GM13977 (cell line): Measurements from ENCODE around the gene CASZ1.

Experiments
- DNase-seq: peaks from one replicate; pipeline ENCODE4 v3.0.0; 2012; ENCODE audit warnings: low spot score
- CTCF ChIP-seq: IDR thresholded peaks from 2 replicates; pipeline ENCODE4 v1.5.1; 2012; ENCODE audit warnings: mild to moderate bottlenecking, control low read depth; ENCODE audit not compliant: insufficient read depth; ENCODE audit errors: extremely low read depth, missing control alignments
- in situ Hi-C: fragments of 300-500 bp; cut with MboI; formaldehyde crosslinking; loops from one replicate; pipeline ENCODE4 v1.12.0; 2022; ENCODE audit warnings: low sequenced_read_pairs, low pct_unique_long_range_greater_than_20kb, mixed read lengths, inconsistent platforms; ENCODE audit not compliant: unreplicated experiment

The CASZ1 gene

GRCh38 chr1:10698726-10699469 lies 97.5 kb downstream of the CASZ1 start:
- no peak for TF ChIP-seq CTCF
- in situ Hi-C loops, result no loop called here
- DNase-seq, result no peak

- in situ Hi-C loops, result no loop called here
- no peak for TF ChIP-seq CTCF
- no peak for DNase-seq
These were observed 98.8 kb downstream of the CASZ1 start for GRCh38 chr1:10697621-10698160.

- in situ Hi-C loops, result no loop called here
- DNase-seq, result no peak
- no peak for TF ChIP-seq CTCF
These were observed 99.5 kb downstream of the CASZ1 start for GRCh38 chr1:10696977-10697376.

DNA sequence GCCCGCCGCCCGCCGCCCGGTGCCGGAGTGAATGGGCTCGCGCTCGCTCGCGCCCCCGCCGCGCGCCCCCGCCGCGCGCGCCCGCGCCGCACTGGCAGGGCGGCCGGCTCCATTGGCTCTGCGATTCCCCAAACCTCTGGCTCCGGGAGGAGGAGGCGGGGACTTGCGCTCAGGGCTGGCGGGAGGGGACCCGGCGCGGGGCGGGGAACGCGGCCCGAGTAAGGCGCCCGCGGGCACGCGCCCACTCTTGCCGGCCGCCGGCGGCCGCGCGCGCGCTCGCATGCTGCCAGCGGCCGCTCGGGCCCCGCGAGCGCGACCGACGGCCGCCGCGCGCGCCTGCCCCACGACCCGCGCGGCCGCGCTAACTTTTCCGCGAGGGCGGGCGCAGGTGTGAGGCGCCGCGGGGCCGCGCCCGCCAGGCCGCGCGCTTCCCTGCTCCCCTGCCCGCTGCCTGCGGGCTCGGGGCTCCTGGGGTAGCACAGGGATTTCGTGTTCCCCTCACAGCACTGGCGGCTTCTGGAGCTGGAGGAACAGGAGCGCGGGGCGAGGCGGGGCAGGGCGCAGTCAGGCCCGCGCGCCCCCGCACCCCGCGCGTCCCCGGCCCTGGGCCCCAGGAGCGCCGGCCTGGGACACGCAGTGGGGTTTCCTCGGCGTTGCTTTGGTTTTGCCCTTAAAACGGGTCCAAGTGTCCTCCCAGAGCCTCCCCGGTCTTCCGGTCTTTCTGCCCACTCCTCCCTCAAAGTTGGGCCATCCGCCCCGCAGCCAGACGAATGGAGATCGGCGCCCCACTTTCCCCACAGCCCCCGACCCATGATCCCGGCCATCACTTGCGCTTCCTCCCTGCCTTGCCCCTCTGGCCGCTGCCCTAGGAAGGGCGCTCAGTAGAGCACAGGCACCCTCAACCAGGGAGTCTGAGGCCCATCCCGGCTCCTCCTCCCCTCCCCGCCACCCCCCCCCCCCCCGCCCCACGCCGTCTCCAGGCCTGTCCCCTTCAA lies 101.5 kb downstream of the CASZ1 start:
- no peak for TF ChIP-seq CTCF
- in situ Hi-C loops, result no loop called here
- peak; percentile 97 for DNase-seq

DNA sequence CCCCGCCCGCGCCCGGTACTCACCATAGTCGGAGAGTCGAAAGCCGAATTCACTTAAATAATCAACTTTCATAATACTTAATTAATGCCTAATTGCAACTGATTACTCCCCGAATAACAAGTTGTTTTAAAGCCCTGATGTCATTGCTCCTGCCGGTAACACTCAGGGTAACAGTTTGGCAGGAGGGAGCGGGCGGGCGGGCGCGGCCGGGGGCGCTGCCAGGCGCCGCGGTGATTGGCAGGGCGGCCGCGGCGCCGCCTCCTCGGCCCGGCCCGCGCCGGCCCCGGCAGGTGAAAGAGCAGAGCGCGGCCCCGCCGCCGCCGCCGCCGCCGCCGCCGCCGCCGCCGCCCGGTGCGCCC lies 102.2 kb downstream of the CASZ1 start:
- in situ Hi-C loops, result no loop called here
- DNase-seq, result peak; percentile 93
- TF ChIP-seq CTCF, result no peak

DNA sequence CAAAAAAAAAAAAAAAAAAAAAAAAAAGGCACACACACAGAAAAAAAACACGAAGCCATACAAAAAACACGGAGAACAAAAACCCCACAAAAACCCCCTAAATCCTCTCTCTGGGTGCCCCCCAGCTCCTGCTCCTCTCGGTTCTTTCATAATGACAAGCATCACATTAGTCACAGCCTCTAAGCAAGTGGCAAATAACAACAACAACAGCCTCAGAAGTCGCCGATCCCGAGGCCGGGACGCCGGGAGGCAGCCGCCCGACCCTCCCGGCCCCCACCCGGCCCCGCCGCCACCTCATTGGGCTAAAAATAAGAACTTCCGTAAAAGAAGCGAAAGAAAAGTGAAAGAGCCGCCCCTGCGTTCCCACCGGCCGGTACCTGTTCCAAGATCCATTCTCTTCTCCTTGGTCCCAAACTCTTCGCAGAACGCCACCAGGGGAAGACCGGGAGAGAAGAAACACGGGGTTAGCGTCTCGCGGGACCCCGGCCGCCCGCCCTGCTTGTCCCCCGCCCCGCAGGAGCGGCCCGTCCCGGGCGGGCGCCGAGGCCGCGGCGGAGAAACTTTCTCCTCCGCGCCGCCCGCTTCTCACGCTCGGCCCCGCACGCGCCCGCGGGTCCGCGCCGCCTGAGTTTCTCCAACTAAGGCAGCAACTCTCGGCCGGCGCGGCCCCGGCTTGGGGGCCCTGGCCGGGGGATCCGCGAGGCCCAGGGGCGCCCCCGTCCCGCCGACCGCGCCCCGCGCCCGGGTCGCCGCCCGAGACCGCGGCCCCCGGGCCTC lies 102.8 kb downstream of the CASZ1 start:
- peak; percentile 83 for DNase-seq
- in situ Hi-C loops, result no loop called here
- TF ChIP-seq CTCF, result no peak
